ENCODE results near the gene FBXW4. TPM values are rescaled to one million over a fixed set of nuclear protein-coding genes. Genes with fewer than 3 reads are reported as not detected.

The FBXW4 gene
- total RNA-seq, 1 donor from 2014 or later: 21.9 TPM

DNA sequence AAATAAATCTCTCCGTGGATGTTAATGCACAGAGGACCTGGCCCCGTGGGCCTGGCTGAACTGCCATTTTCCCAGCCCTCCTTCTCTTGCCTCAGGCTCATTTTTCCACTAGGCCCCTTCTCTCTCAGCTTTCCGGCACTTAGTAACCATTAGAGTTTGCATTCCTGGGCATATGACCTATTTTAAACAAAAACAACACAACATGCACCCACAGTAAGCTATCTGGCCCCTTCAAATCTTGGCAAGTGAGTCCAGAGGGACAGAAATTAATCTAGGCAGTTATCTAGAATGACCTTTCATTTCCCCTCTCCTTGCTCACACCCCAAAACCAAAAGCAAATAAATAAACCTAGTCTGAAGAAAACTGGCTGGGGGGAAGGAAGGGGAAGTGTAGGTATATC is 11.7 kb downstream of the FBXW4 start:
- Mint-ChIP-seq H3K36me3 (ENCODE audit: low read depth, unreplicated experiment) (no peaks in the 10 kb centered on the region), H3K4me3 (ENCODE audit: unreplicated experiment) (no peak overlapping the region), H3K27ac (ENCODE audit: unreplicated experiment) (no peak overlapping the region), H3K27me3 (ENCODE audit: low read depth, unreplicated experiment) (no peaks in the 10 kb centered on the region), H3K4me1 (ENCODE audit: low read depth, unreplicated experiment) (peaks cover 25% of the 10 kb centered on the region), H3K9me3 (ENCODE audit: unreplicated experiment) (no peaks in the 10 kb centered on the region)
- peak overlapping the region; percentile 16 for H3K4me2 ChIP-seq (ENCODE audit: low read length)
- no peak for FAIRE-seq
- H3K27ac ChIP-seq (ENCODE audit: low read depth, low read length): no peak overlapping the region
- H2AFZ ChIP-seq (ENCODE audit: low read depth, low read length): no peak overlapping the region
- peak; percentile 10 for DNase-seq (ENCODE audit: low read depth)
- H3K9ac ChIP-seq (ENCODE audit: low read length): no peak overlapping the region
- peaks cover 23% of the 10 kb centered on the region for H4K20me1 ChIP-seq (ENCODE audit: insufficient read depth, low read length)
- H3K4me3 ChIP-seq (ENCODE audit: insufficient read depth, low read depth, low read length): no peak overlapping the region
- peaks cover 19% of the 10 kb centered on the region for H3K4me1 ChIP-seq (ENCODE audit: insufficient read depth, low read length)
- peaks cover 26% of the 10 kb centered on the region for H3K79me2 ChIP-seq (ENCODE audit: insufficient read depth, low read length)
- H3K9me3 ChIP-seq (ENCODE audit: insufficient read depth, low read depth, low read length): no peaks in the 10 kb centered on the region
- no peaks in the 10 kb centered on the region for H3K27me3 ChIP-seq (ENCODE audit: insufficient read depth, low read length)
- TF ChIP-seq, protein P1, sequence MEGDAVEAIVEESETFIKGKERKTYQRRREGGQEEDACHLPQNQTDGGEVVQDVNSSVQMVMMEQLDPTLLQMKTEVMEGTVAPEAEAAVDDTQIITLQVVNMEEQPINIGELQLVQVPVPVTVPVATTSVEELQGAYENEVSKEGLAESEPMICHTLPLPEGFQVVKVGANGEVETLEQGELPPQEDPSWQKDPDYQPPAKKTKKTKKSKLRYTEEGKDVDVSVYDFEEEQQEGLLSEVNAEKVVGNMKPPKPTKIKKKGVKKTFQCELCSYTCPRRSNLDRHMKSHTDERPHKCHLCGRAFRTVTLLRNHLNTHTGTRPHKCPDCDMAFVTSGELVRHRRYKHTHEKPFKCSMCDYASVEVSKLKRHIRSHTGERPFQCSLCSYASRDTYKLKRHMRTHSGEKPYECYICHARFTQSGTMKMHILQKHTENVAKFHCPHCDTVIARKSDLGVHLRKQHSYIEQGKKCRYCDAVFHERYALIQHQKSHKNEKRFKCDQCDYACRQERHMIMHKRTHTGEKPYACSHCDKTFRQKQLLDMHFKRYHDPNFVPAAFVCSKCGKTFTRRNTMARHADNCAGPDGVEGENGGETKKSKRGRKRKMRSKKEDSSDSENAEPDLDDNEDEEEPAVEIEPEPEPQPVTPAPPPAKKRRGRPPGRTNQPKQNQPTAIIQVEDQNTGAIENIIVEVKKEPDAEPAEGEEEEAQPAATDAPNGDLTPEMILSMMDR (IDR thresholded peaks at IDR 0.05; ENCODE audit: insufficient read depth, low read depth, low read length): no peak
- TF ChIP-seq EZH2 (IDR thresholded peaks at IDR 0.05; ENCODE audit: insufficient read depth, low read length): no peak
- H3K36me3 ChIP-seq (ENCODE audit: insufficient read depth, low read length): no peaks in the 10 kb centered on the region

DNA sequence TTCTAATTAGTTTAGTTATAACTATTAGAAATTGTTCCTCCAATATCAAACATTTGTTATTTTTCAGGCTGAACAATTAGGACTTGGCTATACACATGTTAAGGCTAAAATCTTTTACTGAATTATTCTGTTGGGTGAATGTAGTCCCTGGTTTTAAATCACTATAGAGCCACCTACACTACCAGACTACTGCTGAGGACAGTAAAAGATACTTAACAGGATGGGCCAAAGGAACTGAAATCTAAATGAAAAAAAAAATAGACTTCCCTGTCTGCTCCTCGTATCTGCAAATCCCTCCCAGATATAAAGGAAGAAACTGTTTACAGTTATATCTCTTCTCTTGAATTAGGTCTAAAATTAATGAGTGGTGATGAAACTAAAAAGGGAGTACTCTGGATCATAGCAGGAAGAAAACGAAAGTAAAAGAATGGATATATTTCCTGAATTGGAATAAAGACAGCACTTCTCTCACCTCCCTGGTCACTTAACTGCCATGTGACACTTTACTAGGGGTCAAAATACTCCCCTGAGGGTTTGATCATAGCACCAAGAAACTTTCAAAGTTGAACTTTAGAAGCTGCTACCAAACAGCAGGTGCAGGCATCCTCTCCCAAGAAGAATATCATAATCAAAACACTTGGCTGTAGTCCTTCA is 12.7 kb downstream of the FBXW4 start:
- H3K9me3 Mint-ChIP-seq (ENCODE audit: unreplicated experiment): peaks cover 1% of the 10 kb centered on the region
- H3K4me2 ChIP-seq (ENCODE audit: low read length): peak overlapping the region; percentile 18
- no peak for FAIRE-seq
- no peaks in the 10 kb centered on the region for H3K36me3 ChIP-seq (ENCODE audit: insufficient read depth, low read length)
- no peak overlapping the region for H3K27ac ChIP-seq (ENCODE audit: low read depth, low read length)
- H3K36me3 Mint-ChIP-seq (ENCODE audit: low read depth, unreplicated experiment): peaks cover 3% of the 10 kb centered on the region
- no peak overlapping the region for H3K27ac Mint-ChIP-seq (ENCODE audit: unreplicated experiment)
- no peak for DNase-seq (ENCODE audit: low read depth)
- no peak overlapping the region for H2AFZ ChIP-seq (ENCODE audit: low read depth, low read length)
- H3K4me1 ChIP-seq (ENCODE audit: insufficient read depth, low read length): peaks cover 16% of the 10 kb centered on the region
- H3K4me3 Mint-ChIP-seq (ENCODE audit: unreplicated experiment): peak overlapping the region; percentile 62
- H3K79me2 ChIP-seq (ENCODE audit: insufficient read depth, low read length): peaks cover 16% of the 10 kb centered on the region
- H3K4me3 ChIP-seq (ENCODE audit: insufficient read depth, low read depth, low read length): no peak overlapping the region
- peaks cover 15% of the 10 kb centered on the region for H4K20me1 ChIP-seq (ENCODE audit: insufficient read depth, low read length)
- H3K9ac ChIP-seq (ENCODE audit: low read length): no peak overlapping the region
- H3K27me3 Mint-ChIP-seq (ENCODE audit: low read depth, unreplicated experiment): no peaks in the 10 kb centered on the region
- no peaks in the 10 kb centered on the region for H3K9me3 ChIP-seq (ENCODE audit: insufficient read depth, low read depth, low read length)
- TF ChIP-seq, protein P1 (IDR thresholded peaks at IDR 0.05; ENCODE audit: insufficient read depth, low read depth, low read length): no peak
- TF ChIP-seq EZH2 (IDR thresholded peaks at IDR 0.05; ENCODE audit: insufficient read depth, low read length): no peak
- H3K4me1 Mint-ChIP-seq (ENCODE audit: low read depth, unreplicated experiment): peaks cover 22% of the 10 kb centered on the region
- H3K27me3 ChIP-seq (ENCODE audit: insufficient read depth, low read length): no peaks in the 10 kb centered on the region

DNA sequence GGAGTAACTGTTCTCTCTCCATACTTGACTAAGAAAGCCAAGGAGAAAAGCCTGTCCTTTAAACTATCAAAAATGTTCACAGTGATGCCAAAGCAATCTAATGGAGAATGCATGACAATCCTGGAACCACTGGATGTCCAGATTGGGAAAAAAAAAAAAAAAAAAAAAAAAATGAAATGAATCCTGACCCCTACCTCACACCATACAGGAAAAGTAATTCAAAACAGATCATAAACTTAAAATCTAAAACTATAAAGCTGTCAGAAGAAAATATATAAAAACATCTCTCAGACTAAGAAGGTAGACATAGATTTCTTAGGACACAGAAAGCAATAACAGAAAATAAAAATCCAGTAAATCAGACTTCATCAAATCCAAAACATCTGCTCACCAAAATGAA is 18.4 kb downstream of the FBXW4 start:
- Histone ChIP-seq H3K27me3 (ENCODE audit: insufficient read depth, low read length) (no peaks in the 10 kb centered on the region), H3K9ac (ENCODE audit: low read length) (no peak overlapping the region), H3K4me1 (ENCODE audit: insufficient read depth, low read length) (no peaks in the 10 kb centered on the region), H3K27ac (ENCODE audit: low read depth, low read length) (no peak overlapping the region), H3K4me2 (ENCODE audit: low read length) (no peak overlapping the region), H2AFZ (ENCODE audit: low read depth, low read length) (no peak overlapping the region), H3K36me3 (ENCODE audit: insufficient read depth, low read length) (peaks cover 15% of the 10 kb centered on the region), H3K4me3 (ENCODE audit: insufficient read depth, low read depth, low read length) (no peak overlapping the region), H3K79me2 (ENCODE audit: insufficient read depth, low read length) (no peaks in the 10 kb centered on the region), H3K9me3 (ENCODE audit: insufficient read depth, low read depth, low read length) (no peaks in the 10 kb centered on the region), H4K20me1 (ENCODE audit: insufficient read depth, low read length) (peaks cover 2% of the 10 kb centered on the region)
- no peak overlapping the region for H3K4me3 Mint-ChIP-seq (ENCODE audit: unreplicated experiment)
- peaks cover 14% of the 10 kb centered on the region for H3K9me3 Mint-ChIP-seq (ENCODE audit: unreplicated experiment)
- no peaks in the 10 kb centered on the region for H3K27me3 Mint-ChIP-seq (ENCODE audit: low read depth, unreplicated experiment)
- H3K36me3 Mint-ChIP-seq (ENCODE audit: low read depth, unreplicated experiment): peaks cover 24% of the 10 kb centered on the region
- no peak overlapping the region for H3K27ac Mint-ChIP-seq (ENCODE audit: unreplicated experiment)
- FAIRE-seq (no peak), DNase-seq (ENCODE audit: low read depth) (no peak)
- H3K4me1 Mint-ChIP-seq (ENCODE audit: low read depth, unreplicated experiment): peaks cover 6% of the 10 kb centered on the region
- TF ChIP-seq EZH2 (IDR thresholded peaks at IDR 0.05; ENCODE audit: insufficient read depth, low read length): no peak
- TF ChIP-seq, protein P1 (IDR thresholded peaks at IDR 0.05; ENCODE audit: insufficient read depth, low read depth, low read length): no peak

Measured in astrocyte (in vitro differentiated cells and primary cell).